Kidney (tissue), 14 donors: Measurements from ENCODE around the gene CSNK1G2. TPM values are rescaled to one million over a fixed set of nuclear protein-coding genes. Genes with fewer than 3 reads are reported as not detected.
A peak's percentile ranks its signal among the peaks of the same experiment; 100 is the strongest.

Experiments
- DNase-seq, 5 donors: peaks; one replicate each; pipeline ENCODE4 v3.0.0-alpha.2; 2013 to 2020
- FAIRE-seq: peaks from 2 replicates; lab custom pipeline; 2012; peaks lifted over from hg19 to GRCh38; lab: Jason Lieb, UNC
- H3K27ac ChIP-seq, 2 donors: one replicate each; pipeline ENCODE4 v1.7.0; 2013; ENCODE audit warnings: low read depth in 2 of 2, low read length in 2 of 2, inconsistent platforms in 1 of 2
- H3K27me3 ChIP-seq: one replicate; pipeline ENCODE4 v1.7.1; 2013; ENCODE audit warnings: low read length, inconsistent platforms; ENCODE audit not compliant: control insufficient read depth, insufficient read depth
- H3K36me3 ChIP-seq, 3 donors: one replicate each; pipeline versions ENCODE4 v1.7.0 to v1.7.1; 2013; ENCODE audit warnings: low read length in 3 of 3, control low read depth in 1 of 3, inconsistent platforms in 1 of 3; ENCODE audit not compliant: insufficient read depth in 3 of 3, control insufficient read depth in 2 of 3
- H3K4me1 ChIP-seq, 3 donors: one replicate each; pipeline versions ENCODE4 v1.7.0 to v1.7.1; 2013; ENCODE audit warnings: low read length in 3 of 3, inconsistent platforms in 1 of 3, low read depth in 1 of 3; ENCODE audit not compliant: control insufficient read depth in 2 of 3, insufficient read depth in 2 of 3
- H3K4me3 ChIP-seq, 3 donors: one replicate each; pipeline versions ENCODE4 v1.7.0 to v1.8.1; 2013; ENCODE audit warnings: low read length in 3 of 3, control low read depth in 1 of 3, inconsistent platforms in 1 of 3
- H3K9ac ChIP-seq, 3 donors: one replicate each; pipeline versions ENCODE4 v1.7.0 to v1.7.1; 2013; ENCODE audit warnings: low read length in 3 of 3, control low read depth in 1 of 3, inconsistent platforms in 1 of 3
- H3K9me3 ChIP-seq, 3 donors: one replicate each; pipeline versions ENCODE4 v1.7.0 to v1.7.1; 2013; ENCODE audit warnings: low read length in 3 of 3, control low read depth in 1 of 3, inconsistent platforms in 1 of 3; ENCODE audit not compliant: control insufficient read depth in 2 of 3, insufficient read depth in 1 of 3
- intact Hi-C: fragments of 100-400 bp; cut with DNase I; formaldehyde crosslinking; loops from one replicate; pipeline ENCODE4 v1.11.1; 2022
- polyA plus RNA-seq: library from polyadenylated mRNA; stranded (reverse); fragments of 350-450 nt; fragmentation: Illumina TruSeq; extraction: RNeasy Lipid Tissue Mini Kit (QIAGEN cat#74804); gene quantifications from one replicate; pipeline ENCODE4 v1.2.3, GENCODE V29; 2014; ENCODE audit warnings: low read depth, low replicate concordance; ENCODE audit not compliant: insufficient read depth
- total RNA-seq: library from RNA; stranded (reverse); fragmentation: NEBNext Ultra II Directional; extraction: Animal tissue kit (Norgen Biotek cat#: 25700); gene quantifications from one replicate; pipeline ENCODE4 v1.2.1, GENCODE V29; 2021
- TF ChIP-seq, protein P1 (sequence below): IDR thresholded peaks from 3 replicates; pipeline ENCODE4 v1.5.1; 2012; ENCODE audit warnings: mild to moderate bottlenecking, moderate library complexity, borderline replicate concordance; ENCODE audit not compliant: insufficient read depth; ENCODE audit errors: extremely low read depth
- donor health status: control.
- donor health status: control.
- donor health status: control.
- donor health status: control.
- donor health status: control.
- donor health status: DM: yes; HTN: yes; CAD: no.
- donor health status: Normal renal cell carcinoma (clear cell type).

The CSNK1G2 gene
- total and polyA plus RNA-seq, 2 donors from 2014 or later: 33.1 to 66.2 TPM

DNA sequence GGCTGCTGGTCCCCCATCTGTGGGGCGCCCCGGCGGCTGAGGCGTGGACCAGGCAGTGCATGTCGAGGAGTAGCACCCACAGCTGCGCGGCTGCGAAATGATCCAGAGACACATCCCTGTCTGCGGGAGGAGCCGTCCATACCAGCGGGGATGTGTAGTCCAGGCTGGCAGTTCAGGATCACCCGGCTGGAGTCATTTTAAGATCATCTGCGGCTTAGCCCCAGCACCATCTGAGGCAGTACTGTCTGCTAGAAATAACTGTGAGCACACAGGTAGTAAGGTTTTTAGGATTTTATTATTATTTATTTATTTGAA lies 32.7 kb upstream of the CSNK1G2 start:
- Histone ChIP-seq H3K27me3 (no peaks in the 10 kb centered on the region), H3K36me3 (no peaks in the 10 kb centered on the region), H3K27ac (peak overlapping the region; percentile 71 to 83), H3K4me1 (peaks cover 0 to 23% (median 5%) of the 10 kb centered on the region in 3 donors), H3K4me3 (peak overlapping the region in 1 of 3 donors; percentile 12), H3K9me3 (no peaks in the 10 kb centered on the region), H3K9ac (peak overlapping the region in 1 of 3 donors; percentile 61)
- TF ChIP-seq, protein P1, sequence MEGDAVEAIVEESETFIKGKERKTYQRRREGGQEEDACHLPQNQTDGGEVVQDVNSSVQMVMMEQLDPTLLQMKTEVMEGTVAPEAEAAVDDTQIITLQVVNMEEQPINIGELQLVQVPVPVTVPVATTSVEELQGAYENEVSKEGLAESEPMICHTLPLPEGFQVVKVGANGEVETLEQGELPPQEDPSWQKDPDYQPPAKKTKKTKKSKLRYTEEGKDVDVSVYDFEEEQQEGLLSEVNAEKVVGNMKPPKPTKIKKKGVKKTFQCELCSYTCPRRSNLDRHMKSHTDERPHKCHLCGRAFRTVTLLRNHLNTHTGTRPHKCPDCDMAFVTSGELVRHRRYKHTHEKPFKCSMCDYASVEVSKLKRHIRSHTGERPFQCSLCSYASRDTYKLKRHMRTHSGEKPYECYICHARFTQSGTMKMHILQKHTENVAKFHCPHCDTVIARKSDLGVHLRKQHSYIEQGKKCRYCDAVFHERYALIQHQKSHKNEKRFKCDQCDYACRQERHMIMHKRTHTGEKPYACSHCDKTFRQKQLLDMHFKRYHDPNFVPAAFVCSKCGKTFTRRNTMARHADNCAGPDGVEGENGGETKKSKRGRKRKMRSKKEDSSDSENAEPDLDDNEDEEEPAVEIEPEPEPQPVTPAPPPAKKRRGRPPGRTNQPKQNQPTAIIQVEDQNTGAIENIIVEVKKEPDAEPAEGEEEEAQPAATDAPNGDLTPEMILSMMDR: no peak
- intact Hi-C loops: no loop called here
- FAIRE-seq (no peak), DNase-seq (no peak)

DNA sequence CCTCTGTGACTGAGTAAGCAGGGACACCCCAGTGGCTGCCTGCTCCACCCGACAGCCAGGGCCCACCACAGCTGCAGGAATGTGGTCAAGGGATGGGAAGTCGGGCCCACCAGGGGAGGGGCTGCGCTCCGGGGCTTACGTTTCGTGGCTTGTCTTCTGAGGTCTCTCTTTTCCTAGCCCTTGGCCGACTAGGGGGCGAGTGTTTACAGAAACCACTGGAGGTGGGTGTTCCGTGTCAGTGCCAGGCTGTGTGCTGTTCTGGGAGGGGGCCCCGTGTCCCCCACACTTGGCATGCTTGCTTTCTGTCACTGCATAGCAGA lies 31.3 kb upstream of the CSNK1G2 start:
- H3K4me1 ChIP-seq: peaks cover 0 to 27% (median 5%) of the 10 kb centered on the region in 3 donors
- intact Hi-C loops: no loop called here
- no peaks in the 10 kb centered on the region for H3K9me3 ChIP-seq
- no peak overlapping the region for H3K9ac ChIP-seq
- H3K27me3 ChIP-seq: no peaks in the 10 kb centered on the region
- H3K4me3 ChIP-seq: no peak overlapping the region
- TF ChIP-seq, protein P1: no peak
- H3K36me3 ChIP-seq: no peaks in the 10 kb centered on the region
- FAIRE-seq (no peak), DNase-seq (no peak)
- H3K27ac ChIP-seq: no peak overlapping the region

DNA sequence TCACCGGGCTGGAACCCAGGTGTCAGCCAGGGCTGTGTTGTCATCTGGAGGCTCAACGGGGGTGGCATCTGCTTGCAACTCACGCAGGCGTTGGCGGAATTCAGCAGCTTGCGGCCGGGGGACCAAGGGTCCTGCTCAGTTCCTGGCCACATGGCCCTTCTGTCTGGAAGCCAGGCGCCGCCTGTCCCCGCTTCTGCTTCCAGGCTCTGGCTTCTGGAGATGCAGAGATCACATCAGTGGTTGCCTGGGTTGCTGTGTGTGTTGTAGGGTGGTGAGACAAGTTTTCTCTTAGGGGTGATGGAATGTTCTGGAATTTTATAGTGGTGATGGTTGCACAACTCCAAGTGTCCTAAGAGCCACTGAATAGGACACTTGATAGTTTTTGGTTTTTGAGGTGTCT lies 30.8 kb upstream of the CSNK1G2 start:
- no peaks in the 10 kb centered on the region for H3K36me3 ChIP-seq
- no peak overlapping the region for H3K9ac ChIP-seq
- TF ChIP-seq, protein P1: no peak
- FAIRE-seq: no peak
- DNase-seq: no peak
- no peaks in the 10 kb centered on the region for H3K27me3 ChIP-seq
- intact Hi-C loops: no loop called here
- no peaks in the 10 kb centered on the region for H3K9me3 ChIP-seq
- H3K27ac ChIP-seq: no peak overlapping the region
- no peak overlapping the region for H3K4me3 ChIP-seq
- H3K4me1 ChIP-seq: peaks cover 0 to 25% (median 5%) of the 10 kb centered on the region in 3 donors

DNA sequence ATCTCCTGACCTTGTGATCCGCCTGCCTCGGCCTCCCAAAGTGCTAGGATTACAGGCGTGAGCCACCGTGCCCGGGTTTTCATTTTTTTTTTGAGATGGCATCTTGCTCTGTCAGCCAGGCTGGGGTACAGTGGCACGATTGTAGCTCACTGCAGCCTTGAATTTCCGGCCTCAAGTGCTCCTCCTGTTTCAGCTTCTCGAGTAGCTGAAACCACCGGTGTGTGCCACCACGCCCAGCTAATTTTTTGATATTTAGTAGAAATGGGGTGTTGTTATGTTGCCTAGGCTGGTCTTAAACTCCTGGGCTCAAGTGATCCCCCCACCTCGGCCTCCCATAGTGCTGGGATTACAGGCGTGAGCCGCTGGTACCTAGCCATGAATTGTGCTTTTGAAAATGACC lies 29.9 kb upstream of the CSNK1G2 start:
- H3K27me3 ChIP-seq: no peaks in the 10 kb centered on the region
- no peak overlapping the region for H3K9ac ChIP-seq
- TF ChIP-seq, protein P1: no peak
- peaks cover 0 to 22% (median 0%) of the 10 kb centered on the region in 3 donors for H3K4me1 ChIP-seq
- no peak overlapping the region for H3K4me3 ChIP-seq
- H3K36me3 ChIP-seq: no peaks in the 10 kb centered on the region
- H3K9me3 ChIP-seq: no peaks in the 10 kb centered on the region
- FAIRE-seq (no peak), DNase-seq (no peak)
- no peak overlapping the region for H3K27ac ChIP-seq
- intact Hi-C loops: no loop called here
